GM18868 (cell line): ENCODE results near the gene CAPZB.
A peak's percentile ranks its signal among the peaks of the same experiment; 100 is the strongest.

Experiments
- ATAC-seq: cut with Tn5 transposase; IDR thresholded peaks from one replicate; pipeline ENCODE4 v1.9.1; 2021; ENCODE audit warnings: mild to moderate bottlenecking, moderate library complexity; ENCODE audit not compliant: unreplicated experiment

Gene CAPZB

GRCh38 chr1:19409477-19410341 lies 75.6 kb downstream of the CAPZB start:
- no peak for ATAC-seq

- ATAC-seq: no peak
These were observed 77.7 kb downstream of the CAPZB start for GRCh38 chr1:19407494-19408096.

DNA sequence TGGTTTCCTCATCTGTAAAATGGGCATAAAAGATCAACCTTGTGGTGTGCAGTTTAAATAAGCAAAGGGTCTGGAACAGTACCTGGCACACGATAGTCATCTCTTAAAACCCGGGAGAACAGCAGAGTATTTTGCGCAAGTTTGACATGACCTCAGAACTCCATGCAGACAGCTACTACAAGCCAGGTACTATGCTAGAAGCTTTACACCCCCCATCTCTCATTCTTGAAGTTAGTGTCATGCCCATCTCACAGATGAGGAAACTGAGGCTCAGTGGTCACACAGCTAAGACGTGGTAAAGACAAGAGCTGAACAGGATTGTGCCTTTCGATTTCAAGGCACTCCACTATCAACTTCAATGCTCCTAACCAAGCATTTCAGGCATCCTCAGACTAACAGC lies 78.7 kb downstream of the CAPZB start:
- ATAC-seq: no peak

- no peak for ATAC-seq
These were observed 79.4 kb downstream of the CAPZB start for GRCh38 chr1:19405761-19406487.

DNA sequence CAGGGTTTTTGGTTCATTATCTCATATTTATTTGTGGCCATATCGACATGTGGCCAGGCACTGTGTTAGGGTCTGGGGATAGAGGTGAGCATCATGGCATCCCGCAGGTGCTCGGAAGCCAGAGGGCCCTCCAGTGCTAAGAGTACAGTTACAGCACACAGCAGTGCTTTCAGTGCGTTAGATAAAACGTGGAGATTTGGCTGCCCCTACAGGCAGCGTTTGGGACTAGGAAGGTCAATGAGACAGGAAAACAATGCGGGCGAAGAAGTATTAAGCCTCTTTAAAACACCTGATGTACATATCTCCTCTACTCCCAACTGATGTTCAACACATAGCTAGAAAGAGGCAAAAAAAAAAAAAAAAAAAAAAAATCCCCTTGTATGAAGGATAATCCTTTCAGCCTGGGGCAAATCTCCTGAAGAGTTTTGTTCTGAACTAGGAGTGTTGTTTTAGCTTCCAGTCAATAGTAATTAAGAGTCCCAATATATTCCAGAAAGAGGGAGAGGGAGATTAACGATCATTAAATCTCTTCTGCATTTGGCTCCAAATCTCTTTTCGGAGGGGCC lies 80.1 kb downstream of the CAPZB start:
- ATAC-seq: no peak

GRCh38 chr1:19404748-19405147 lies 80.6 kb downstream of the CAPZB start:
- no peak for ATAC-seq

GRCh38 chr1:19403256-19403655 lies 82.1 kb downstream of the CAPZB start:
- no peak for ATAC-seq

GRCh38 chr1:19402031-19402813 lies 83.1 kb downstream of the CAPZB start:
- ATAC-seq: no peak

- ATAC-seq: no peak
These were observed 83.8 kb downstream of the CAPZB start for GRCh38 chr1:19401535-19401889.

- no peak for ATAC-seq
These were observed 84.3 kb downstream of the CAPZB start for GRCh38 chr1:19400875-19401534.

- ATAC-seq: no peak
These were observed 85.1 kb downstream of the CAPZB start for GRCh38 chr1:19400192-19400611.

DNA sequence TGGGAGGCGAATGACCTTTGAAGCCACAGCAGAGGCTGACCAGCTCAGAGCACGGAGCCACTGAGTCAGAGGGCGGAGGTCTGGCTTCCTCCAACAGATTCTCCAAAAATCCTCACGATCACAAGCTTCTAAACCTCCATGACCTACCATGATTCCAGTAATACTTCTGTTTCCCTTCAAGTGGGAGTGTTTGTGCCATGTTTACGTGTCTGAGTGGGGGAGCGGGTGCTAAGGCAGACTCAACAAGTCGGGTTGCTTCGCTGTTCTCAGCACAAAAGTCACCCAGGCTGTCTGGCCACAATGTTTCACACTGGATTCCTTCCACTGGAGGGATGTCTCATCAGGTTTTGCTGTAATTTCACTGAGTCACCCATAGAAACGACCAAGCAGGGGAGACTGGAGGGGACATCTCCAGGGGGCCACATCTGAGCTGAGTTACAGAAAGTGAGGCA lies 87.0 kb downstream of the CAPZB start:
- no peak for ATAC-seq

- ATAC-seq: no peak
These were observed 88.0 kb downstream of the CAPZB start for GRCh38 chr1:19397217-19397945.

DNA sequence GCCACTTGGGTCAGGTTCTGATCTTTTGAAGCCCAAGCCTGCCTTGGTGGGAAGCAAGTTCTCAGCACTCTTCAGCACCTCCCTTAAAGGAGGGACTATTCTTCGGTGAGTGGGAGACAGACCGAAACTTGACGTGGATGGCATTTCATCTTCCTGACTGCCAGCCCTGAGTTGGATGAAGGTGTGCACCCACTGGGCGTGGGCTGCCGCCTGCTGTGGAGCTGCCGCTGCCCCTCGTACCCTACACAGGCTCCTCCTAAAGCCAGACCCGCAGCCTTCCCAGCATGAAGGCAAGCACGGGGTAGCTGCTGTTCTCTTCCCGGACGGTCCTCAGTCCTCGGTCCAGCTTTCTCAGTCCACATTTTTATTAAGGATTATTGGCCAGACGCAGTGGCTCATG lies 89.1 kb downstream of the CAPZB start:
- no peak for ATAC-seq

DNA sequence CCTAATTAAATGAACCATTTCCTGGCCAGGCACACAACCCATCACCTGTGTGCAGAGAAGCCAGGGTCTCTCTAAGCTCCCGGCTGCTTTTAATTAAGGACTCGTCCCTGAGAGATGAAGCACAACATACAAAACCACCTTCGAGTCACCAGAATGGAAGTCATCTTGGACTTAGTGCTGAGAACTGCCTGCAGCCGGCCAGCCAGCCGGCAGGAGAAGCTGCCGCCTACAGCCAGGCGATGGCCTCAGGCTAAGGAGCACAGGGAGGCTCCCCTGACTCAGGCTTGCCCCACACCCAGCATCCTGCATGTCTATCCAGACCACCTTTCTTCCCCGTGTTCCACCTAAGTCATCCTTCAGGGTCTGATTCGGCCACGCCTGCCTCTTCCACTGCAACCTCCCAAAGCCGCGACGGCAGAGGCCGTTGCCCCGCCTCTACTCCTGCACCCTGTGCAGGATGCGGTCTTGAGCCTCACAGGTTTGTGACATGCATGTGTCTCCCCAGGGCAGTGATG lies 89.6 kb downstream of the CAPZB start:
- no peak for ATAC-seq

DNA sequence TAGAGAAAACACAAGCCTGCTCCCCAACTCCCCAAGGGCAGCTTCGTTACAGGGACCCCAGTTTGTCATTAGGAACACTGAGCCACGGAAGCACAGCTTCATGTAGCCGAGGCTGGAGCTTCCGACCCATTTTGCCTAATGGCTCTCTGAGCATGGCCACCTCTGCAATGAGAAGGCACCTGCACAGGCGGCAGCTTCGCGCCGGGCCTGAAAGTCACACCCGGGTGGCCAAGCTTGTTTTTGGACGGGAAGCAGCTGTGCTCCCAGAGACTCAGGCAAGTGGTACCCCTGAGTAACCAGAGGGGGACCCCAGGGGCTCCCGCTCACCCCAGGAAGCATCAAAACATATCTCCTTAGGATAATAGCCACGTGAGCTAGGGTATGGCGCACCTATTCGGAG lies 92.3 kb downstream of the CAPZB start:
- ATAC-seq: no peak

DNA sequence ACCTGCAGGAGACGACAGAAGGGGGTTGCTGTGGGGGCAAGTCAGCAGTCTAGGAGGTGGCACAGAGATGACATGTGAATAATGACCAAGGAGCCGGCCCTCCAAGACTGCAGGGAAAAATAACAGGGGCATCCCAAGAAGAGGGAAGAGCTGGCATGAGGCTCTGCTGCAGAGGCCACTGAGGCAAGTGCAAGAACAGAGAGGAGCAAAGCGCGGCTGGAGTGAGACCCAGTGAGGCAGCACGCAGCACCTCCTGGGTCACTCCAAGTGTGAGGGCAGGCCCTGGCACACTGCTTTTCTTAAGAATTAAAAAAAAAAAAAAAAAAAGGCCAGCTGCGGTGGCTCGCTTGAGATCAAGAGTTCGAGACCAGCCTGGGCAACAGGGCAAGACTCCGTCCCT lies 93.1 kb downstream of the CAPZB start:
- no peak for ATAC-seq

DNA sequence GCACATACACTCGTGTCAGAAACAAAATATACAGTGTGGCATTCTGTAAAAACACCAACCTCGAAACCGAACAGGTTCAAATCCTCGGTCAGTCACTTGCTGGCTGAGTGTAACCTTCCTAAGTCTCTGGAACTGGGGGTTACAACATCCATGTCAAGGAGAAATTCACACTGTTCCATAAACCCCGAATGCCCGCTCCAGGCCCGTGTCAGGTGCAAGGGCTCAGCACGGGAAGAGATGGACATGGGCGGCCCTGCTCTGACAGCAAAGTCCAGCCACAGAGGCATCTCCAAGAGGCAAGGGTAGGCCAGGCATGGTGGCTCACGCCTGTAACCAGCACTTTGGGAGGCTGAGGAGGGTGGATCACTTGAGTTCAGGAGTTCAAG lies 93.8 kb downstream of the CAPZB start:
- no peak for ATAC-seq

- peak; percentile 55 for ATAC-seq
These were observed 94.3 kb downstream of the CAPZB start for GRCh38 chr1:19390901-19391595.
